GM21529 (cell line): ENCODE measurements around the gene TMED1.
"Not testable (repeated sequence)": the region's sequence is repeated elsewhere in the genome, so short reads cannot be mapped to it uniquely, and the experiment has no call there.

ENCODE experiments used
- ATAC-seq: cut with Tn5 transposase; IDR thresholded peaks from one replicate; pipeline ENCODE4 v1.9.1; 2021; ENCODE audit not compliant: unreplicated experiment

Gene TMED1

GRCh38 chr19:10835754-10836478 lies at the start of gene TMED1:
Gene TMED1, minus strand, starts transcription at chr19:10836212. Its CDS starts 21 bp downstream, at chr19:10836191.
- peak; percentile 70 for ATAC-seq

DNA sequence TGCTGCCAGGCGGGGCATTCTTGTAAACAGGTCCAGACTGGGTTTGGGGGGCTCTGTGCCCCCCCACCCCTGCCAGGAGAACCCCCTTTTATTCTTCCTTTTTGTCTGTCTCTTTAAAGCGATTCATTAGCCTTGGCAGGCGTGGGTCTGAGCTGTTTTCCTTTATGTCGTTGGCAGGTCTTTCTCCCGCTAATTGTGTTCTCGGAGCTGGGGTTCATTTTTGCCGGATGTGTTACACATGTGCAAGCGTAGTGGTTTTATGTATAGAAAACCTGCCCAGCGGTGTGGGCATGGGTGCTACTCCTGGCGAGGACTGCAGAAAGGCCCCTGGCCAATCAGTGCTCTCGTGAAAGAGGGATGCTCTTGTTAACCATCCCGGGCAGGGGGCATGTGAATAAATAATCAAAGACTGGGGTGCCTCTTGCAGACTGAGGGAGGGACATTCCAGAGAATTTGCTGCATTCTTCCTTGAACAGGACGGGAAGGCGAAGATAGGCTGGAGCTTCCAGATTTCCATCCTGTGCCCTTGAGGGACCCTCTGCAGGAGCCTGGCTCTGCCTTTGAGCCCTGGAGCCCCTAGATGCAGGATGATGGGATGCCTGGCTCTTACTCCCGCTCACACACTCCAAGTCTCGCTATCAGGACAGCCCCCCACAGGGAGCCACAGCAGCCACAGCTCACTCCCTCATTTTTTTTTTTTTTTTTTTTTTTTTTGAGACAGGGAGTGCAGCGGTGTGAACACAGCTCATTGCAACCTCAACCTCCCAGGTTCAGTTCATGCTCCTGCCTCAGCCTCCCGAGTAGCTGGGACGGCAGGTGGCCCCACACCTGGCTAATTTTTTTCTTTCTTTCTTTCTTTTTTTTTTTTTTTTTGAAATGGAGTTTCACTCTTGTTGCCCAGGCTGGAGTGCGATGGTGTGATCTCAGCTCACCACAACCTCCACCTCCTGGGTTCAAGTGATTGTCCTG lies 49.5 kb upstream of the TMED1 start:
- ATAC-seq = no peak

GRCh38 chr19:10884274-10884673 lies 48.3 kb upstream of the TMED1 start:
- no peak for ATAC-seq

DNA sequence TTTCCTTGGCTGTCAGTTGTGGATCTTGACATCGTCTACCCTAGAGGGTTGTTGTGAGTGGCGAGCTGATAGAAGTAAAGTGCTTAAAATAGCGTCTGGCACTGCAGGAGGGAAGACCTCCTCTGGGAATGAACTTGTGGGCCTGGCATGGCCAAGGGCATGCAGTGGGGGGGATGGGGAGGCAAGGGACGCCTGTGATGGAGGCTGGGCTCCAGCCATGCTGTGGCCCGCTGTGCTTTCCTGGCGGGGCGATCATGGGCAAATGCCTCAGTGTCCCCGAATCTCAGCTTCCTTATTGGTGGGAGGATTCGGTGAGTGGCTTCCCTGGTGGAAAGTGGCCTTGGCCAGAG lies 46.1 kb upstream of the TMED1 start:
- no peak for ATAC-seq

DNA sequence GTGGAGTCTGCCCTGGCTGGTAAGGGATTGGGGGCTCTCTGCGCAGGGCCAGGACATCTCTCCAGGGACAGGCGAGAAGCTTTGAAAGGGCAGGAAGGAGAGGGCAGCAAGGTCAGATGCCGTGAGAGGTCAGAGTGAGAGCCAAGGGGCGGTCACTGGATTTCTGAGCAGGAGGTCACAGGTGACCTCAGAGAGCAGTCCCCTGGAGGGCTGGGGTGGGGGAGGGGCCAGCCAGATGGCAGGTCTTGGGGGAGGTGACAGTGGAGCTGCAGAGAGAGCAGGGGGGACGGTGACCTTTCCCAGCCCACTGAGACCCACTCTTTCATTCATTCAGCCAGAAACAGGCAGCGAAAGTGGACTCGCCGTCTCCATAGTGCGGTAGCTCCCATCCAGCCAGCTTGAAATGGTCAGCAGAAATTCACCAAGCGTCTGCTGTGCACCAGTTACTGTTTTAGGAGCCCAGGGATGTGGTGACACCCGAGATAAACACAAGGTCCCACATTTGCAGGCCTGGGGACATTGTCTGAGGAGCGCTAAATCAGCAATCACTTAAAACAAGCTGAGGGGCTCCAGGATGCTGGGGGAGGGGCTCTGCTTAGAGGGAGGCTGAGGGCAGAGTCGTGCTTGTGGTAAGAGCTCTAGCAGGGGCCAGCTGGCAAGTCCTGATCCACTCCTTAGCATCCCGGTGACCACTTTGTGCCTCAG lies 45.5 kb upstream of the TMED1 start:
- ATAC-seq = no peak

- ATAC-seq = no peak
Measured at GRCh38 chr19:10878253-10878652, 42.2 kb upstream of the TMED1 start.

- ATAC-seq = not testable (repeated sequence)
Measured at GRCh38 chr19:10877608-10878007, 41.6 kb upstream of the TMED1 start.

- ATAC-seq = peak; percentile 45
Measured at GRCh38 chr19:10876459-10877240, 40.6 kb upstream of the TMED1 start.

GRCh38 chr19:10874024-10874423 lies 38.0 kb upstream of the TMED1 start:
- ATAC-seq = no peak

GRCh38 chr19:10872546-10873107 lies 36.6 kb upstream of the TMED1 start:
- ATAC-seq = no peak

- ATAC-seq = peak; percentile 3
Measured at GRCh38 chr19:10871711-10872545, 35.9 kb upstream of the TMED1 start.

DNA sequence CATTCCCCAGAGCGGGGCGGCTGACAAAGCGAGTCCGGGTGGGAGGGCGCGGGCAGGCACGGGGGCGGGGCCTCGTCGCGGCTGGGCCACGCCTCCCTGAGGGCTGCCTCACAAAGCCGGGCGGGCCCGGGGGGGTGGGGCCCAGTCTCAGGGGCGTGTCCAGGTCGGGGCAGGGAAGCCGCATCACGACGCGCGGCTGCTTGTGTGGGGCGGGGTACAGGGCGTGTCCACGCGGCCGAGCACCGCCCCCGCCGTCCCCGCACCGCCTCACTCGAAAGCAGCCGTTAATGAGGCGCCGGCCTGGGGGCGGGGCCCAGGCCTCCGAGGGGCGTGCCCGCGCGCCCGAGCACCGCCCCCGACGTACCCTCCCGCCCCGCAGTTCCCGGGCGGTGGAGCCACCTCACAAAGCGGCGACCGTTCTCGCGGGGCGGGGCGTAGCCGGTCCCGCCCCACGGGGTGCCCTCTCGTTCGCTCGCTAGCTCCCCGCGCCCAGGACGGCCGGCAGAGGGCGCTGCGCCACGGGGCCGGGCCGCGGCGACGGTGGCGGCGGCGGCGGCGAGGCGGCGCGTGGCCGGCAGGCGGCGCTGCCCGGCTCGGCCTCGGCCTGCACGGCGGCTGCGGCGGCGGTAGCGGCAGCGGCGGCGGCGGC lies 35.1 kb upstream of the TMED1 start, which contains the start of gene CARM1:
CARM1 (plus strand) TSS at position 599 of the 649 bp plus-strand sequence. CDS start 150 bp downstream, outside the sequence.
- ATAC-seq = peak; percentile 72

DNA sequence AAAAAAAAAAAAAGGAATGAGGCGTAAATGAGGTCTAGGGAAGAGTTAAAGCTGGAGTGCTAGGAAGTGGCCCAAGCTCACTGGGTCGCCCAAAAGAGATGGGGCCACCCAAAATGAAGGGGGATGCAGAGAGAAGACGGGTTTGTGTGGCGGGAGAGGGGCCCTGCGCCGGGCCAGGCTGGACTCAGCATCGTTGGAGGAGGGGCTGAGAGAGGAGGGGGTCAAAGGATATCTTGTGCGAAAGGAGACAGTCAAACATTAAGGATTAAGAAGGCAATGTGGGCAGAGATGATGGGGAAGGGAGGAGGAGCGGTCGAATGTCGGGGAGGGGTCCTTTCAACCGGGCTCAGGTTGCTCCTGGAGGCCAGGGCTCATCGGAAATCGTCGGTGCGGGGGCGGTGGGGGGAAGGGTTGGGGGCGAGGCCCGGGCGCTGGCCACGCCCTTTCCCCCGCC lies 34.5 kb upstream of the TMED1 start:
- no peak for ATAC-seq

DNA sequence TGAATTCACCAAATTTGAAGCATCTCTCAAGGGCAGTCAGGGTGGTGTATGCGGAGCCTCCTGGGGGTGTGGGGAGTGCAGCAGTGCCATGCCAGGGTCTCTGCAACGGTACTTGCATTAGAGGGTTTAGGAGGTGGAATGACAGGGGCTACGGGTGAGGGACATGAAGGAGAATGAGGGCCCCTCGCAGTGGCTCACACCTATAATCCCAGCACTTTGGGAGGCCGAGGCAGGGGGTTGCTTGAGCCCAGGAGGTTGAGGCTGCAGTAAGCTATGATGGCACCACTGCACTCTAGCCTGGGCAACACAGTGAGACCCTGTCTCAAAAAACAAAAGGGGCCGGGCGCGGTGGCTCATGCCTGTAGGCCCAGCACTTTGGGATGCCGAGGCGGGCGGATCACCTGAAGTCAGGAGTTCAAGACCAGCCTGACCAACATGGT lies 33.9 kb upstream of the TMED1 start:
- not testable (repeated sequence) for ATAC-seq

DNA sequence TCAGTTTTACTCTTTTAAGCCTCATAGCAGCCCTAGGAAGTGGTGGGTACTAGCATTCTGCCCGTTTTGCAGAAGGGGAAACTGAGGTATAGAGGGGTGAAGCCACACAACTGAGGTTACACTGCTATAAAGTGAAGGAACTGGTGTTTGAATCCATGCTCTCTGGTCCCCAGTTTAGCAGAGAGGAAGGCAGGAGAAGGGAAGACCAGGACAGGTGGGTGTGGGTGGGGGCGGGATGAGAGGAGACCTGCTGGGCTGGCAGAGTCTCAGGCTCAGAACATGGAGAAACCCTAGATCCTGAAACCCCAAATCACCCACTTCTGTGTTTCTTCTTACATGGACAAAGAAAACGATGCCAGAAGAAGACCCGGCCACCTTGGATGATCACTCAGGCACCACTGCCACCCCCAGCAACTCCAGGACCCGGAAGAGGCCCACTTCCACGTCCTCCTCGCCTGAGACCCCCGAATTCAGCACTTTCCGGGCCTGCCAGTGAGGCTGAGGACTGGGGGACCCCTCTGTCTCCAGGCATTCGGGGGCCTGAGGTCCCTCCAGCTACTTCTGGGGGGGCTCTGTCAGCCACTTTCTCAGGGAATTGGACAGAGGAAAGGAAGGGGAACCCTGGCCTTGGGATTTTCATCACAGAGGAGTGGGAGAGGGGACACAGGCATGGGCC lies 33.0 kb upstream of the TMED1 start:
- no peak for ATAC-seq

DNA sequence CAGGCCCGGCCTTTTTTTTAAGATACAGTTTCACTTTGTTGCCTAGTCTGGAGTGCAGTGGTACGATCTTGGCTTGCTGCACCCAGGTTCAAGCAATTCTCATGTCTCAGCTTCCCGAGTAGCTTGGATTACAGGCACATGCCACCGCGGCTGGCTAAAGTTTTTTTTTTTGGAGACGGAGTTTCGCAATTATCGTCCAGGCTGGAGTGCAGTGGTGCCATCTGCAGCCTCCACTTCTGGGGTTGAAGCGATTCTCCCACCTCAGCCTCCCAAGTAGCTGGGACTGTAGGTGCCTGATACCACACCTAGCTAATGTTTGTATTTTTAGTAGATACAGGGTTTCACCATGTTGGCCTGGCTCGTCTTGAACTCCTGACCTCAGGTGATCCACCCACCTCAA lies 30.5 kb upstream of the TMED1 start:
- no peak for ATAC-seq

DNA sequence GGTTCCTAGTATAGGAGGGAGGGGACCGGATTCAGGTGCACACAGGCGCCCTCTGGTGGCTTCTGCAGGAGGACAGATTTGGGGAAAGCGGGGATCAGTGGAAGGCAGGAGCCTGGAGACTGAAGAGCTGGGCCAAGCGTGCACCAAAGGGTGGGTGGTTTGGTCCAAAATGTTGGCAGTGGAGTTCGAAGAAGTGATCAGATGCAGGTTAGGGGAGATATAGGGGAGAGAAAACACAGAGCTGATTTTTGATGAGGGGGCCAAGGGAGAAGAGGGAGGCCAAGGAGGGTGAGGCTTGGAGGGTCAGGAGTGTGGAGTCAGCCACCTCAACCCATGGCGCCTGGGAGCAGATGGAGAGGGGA lies 28.5 kb upstream of the TMED1 start:
- peak; percentile 40 for ATAC-seq

GRCh38 chr19:10863107-10863717 lies 27.2 kb upstream of the TMED1 start:
- no peak for ATAC-seq
